ENCODE data around the gene WWC2.

Gene WWC2

DNA sequence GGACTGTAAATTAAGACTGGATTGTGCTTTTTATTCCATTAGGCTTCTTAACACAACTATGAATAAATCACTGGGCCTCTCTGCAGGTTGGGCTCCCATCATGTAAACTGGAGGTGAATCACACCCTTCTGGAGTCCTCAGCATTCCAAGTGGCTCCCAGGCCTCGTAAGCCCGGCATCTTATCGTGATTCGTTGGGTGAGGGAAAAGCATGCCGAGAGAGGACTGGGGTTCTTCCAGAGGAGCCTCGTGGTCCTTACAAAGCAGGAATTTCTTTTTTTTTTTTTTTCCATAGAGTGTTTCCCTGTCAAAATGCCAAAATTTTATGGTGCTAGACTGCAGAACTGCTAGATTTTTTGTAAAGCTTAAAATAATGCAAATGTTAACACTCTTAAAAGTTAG lies 201.0 kb downstream of the WWC2 start:
- in situ Hi-C loops (cut with HindIII; ENCODE audit: low pct_unique_long_range_greater_than_20kb, low sequenced_read_pairs) = no loop called here
- no peak for TF ChIP-seq JUND (IDR thresholded peaks at IDR 0.05; ENCODE audit: low read depth)

DNA sequence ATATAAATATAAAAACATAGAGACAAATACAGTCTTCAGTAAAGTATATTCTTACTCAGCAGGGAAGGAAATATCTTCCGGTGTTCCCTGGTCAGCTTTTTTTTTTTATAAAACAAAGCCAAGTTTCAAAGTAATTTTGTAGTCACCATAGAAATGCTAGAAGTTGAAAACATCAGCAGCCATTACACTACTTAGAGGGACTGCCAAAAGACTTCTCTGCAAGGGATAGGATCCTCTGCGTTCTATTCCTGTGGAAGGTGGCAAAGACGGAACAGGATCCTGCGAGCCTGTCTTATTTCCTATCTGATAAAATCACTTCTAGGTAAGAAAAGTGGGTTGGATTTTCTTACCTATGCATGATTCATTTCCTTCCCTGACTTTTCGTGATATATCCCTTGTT lies 201.6 kb downstream of the WWC2 start:
- in situ Hi-C loops (cut with HindIII; ENCODE audit: low pct_unique_long_range_greater_than_20kb, low sequenced_read_pairs) = no loop called here
- no peak for DNase-seq (ENCODE audit: low read depth in 1 of 2, low spot score in 1 of 2)
- no peak for TF ChIP-seq JUND (IDR thresholded peaks at IDR 0.05; ENCODE audit: low read depth)

More for the DNA sequence above, 201.0 kb downstream of the WWC2 start:
- DNase-seq (ENCODE audit: low read depth in 1 of 2, low spot score in 1 of 2) = no peak

DNA sequence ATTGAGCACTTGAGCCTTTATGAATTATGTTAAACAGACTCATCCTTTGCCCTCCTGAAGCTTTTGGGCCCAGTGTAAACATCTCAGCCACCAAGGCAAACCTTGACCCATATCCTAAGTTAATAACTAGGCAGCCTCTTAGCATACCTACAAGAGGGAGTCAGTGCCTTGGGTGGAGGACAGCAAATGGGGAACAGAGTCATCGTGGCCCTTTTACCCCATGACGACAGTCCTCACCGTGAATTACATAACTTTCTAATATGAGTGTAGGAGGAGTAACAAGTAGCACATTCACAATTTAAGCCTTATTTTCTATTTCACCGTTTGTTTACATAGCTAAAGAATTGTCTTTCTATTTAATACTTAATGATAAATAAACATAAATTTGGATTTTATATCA lies 204.2 kb downstream of the WWC2 start:
- TF ChIP-seq JUND (IDR thresholded peaks at IDR 0.05; ENCODE audit: low read depth) = no peak
- in situ Hi-C loops (cut with HindIII; ENCODE audit: low pct_unique_long_range_greater_than_20kb, low sequenced_read_pairs) = no loop called here
- DNase-seq (ENCODE audit: low read depth in 1 of 2, low spot score in 1 of 2) = no peak

DNA sequence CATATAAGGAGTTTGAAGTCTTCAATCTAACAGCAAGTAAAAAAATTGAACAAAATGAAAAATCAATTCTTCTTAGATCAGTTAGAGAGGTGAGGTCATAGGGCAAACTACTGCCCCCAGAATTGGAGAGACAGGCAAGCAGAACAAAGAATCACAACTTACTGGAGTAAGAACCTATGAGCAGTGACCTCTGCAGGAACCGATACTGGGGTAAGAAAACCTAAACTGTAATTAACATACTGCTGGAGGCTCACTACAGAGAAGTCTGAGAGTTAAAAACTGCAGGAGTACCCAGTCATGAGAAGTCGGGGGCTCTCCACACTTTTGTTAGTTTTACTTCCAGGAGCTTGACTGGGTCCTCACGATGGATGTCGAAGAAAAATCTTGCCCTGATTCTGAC lies 205.0 kb downstream of the WWC2 start:
- no peak for TF ChIP-seq JUND (IDR thresholded peaks at IDR 0.05; ENCODE audit: low read depth)
- in situ Hi-C loops (cut with HindIII; ENCODE audit: low pct_unique_long_range_greater_than_20kb, low sequenced_read_pairs) = no loop called here
- DNase-seq (ENCODE audit: low read depth in 1 of 2, low spot score in 1 of 2) = no peak

DNA sequence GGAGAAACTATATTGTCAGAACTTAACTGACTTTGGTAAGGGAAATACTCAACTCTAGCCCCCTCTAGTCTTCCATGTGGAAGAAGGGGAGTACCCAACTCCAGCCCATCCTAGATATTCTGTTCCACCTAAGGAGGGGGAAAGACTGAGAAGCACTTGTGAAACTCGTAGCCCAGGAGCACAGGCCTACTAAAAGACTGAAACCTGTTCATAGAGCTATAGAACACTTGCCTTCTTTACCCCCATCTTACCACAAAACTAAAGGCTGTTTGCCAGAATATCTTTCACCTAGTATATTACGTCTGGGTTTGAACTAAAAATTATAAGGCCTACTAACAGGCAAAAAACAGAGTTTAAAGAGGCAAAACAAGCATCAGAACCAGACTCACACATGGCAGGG lies 205.5 kb downstream of the WWC2 start:
- TF ChIP-seq JUND (IDR thresholded peaks at IDR 0.05; ENCODE audit: low read depth) = no peak
- no peak for DNase-seq (ENCODE audit: low read depth in 1 of 2, low spot score in 1 of 2)
- in situ Hi-C loops (cut with HindIII; ENCODE audit: low pct_unique_long_range_greater_than_20kb, low sequenced_read_pairs) = no loop called here

DNA sequence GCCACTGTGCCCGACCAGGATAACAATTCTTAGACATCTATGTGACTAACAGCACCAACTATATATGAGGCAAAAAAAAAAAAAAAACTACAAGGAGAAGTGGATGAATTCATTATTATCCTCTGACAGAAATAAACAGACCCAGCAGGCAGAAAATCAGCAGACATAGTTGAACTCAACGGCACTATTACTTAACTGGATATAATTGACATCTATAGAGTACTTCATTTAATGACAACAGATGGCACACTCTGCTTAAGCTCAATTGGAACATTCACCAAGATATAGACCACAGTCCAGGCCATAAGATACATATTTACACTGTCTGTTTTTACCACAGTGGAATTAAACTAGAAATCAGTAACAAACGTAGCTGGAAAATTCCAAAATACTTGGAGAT lies 207.8 kb downstream of the WWC2 start:
- in situ Hi-C loops (cut with HindIII; ENCODE audit: low pct_unique_long_range_greater_than_20kb, low sequenced_read_pairs) = no loop called here
- no peak for DNase-seq (ENCODE audit: low read depth in 1 of 2, low spot score in 1 of 2)
- no peak for TF ChIP-seq JUND (IDR thresholded peaks at IDR 0.05; ENCODE audit: low read depth)

DNA sequence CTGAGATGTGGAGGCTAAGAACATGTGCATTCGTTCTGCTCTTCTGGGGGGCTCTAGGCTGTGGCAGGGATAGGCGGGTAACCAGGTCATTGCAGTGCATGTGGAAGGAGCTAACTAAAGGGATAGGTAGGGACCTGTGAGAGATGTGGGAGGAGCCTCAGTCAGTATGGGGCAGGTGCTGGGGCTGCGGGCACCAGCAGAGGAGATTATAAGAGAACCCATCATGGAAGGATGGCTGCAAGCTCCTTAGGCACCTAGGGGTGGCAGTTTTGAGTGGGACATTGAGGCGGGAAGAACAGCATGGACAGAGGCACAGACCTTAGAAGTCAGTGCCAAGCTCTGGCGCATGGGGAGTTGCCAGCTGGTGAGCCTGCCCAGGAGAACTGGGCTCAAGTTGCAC lies 213.8 kb downstream of the WWC2 start:
- TF ChIP-seq JUND (IDR thresholded peaks at IDR 0.05; ENCODE audit: low read depth) = no peak
- in situ Hi-C loops (cut with HindIII; ENCODE audit: low pct_unique_long_range_greater_than_20kb, low sequenced_read_pairs) = no loop called here
- no peak for DNase-seq (ENCODE audit: low read depth in 1 of 2, low spot score in 1 of 2)

DNA sequence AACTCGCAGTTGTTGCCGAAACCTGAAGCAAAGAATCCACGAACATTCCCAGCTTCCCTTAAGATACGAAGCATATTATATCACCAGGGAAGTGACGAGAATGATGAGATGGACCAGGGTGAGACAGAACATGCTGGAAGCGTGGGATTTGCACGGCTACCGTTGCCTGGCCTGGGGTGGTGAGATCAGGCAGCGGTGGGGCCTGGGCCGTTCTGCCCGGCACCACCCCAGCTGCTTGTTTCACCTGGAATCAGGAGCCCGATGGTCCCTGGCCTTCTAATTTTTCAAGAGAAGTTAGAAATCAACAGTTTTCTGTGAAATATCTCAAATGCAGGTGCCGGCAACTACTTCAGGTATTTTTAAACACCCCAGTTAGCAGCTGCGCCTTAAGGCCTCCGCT lies 215.3 kb downstream of the WWC2 start:
- TF ChIP-seq JUND (IDR thresholded peaks at IDR 0.05; ENCODE audit: low read depth) = no peak

DNA sequence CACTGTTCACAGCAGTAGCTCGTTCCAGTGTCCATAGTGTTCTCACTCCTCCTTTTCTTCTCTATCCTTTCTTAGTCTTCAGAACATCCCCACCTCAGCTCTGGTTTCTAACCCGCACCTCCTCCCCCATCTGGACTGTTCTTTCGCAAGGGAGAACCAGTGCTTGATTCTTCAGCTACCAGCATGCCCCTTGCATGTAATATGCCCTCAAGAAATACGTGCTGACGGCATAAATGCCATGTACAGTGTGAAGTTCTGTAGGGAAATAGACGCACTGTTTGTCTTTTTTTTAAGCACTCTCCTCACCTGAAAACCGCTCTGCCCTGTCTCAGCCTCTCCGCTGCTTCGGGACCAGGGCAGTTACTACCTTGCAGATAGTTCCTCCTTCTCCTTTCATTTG lies 215.7 kb downstream of the WWC2 start:
- TF ChIP-seq JUND (IDR thresholded peaks at IDR 0.05; ENCODE audit: low read depth) = no peak
- no peak for DNase-seq (ENCODE audit: low read depth in 1 of 2, low spot score in 1 of 2)
- in situ Hi-C loops (cut with HindIII; ENCODE audit: low pct_unique_long_range_greater_than_20kb, low sequenced_read_pairs) = no loop called here

More for the DNA sequence above, 215.3 kb downstream of the WWC2 start:
- in situ Hi-C loops (cut with HindIII; ENCODE audit: low pct_unique_long_range_greater_than_20kb, low sequenced_read_pairs) = no loop called here
- DNase-seq (ENCODE audit: low read depth in 1 of 2, low spot score in 1 of 2) = no peak

DNA sequence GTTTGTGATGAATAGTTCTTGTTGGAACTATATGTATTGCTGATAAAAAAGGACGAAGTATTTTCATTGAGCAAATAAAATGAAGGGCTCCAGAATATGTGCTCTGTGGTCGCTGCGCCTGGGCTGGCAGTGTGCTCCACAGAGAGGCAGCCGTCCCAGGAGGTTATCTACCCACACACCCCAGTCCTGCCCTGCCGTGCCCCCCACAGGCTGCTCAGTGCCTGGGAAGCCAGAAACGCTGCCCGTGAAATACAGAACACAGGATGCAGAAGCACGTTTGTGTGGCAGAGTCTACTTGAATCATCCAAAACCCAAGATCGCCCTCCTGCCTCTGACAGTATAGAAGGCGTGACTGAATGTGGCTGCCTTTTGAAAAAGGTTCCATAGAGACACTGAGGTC lies 219.6 kb downstream of the WWC2 start:
- no peak for DNase-seq (ENCODE audit: low read depth in 1 of 2, low spot score in 1 of 2)
- TF ChIP-seq JUND (IDR thresholded peaks at IDR 0.05; ENCODE audit: low read depth) = no peak
- in situ Hi-C loops (cut with HindIII; ENCODE audit: low pct_unique_long_range_greater_than_20kb, low sequenced_read_pairs) = no loop called here

DNA sequence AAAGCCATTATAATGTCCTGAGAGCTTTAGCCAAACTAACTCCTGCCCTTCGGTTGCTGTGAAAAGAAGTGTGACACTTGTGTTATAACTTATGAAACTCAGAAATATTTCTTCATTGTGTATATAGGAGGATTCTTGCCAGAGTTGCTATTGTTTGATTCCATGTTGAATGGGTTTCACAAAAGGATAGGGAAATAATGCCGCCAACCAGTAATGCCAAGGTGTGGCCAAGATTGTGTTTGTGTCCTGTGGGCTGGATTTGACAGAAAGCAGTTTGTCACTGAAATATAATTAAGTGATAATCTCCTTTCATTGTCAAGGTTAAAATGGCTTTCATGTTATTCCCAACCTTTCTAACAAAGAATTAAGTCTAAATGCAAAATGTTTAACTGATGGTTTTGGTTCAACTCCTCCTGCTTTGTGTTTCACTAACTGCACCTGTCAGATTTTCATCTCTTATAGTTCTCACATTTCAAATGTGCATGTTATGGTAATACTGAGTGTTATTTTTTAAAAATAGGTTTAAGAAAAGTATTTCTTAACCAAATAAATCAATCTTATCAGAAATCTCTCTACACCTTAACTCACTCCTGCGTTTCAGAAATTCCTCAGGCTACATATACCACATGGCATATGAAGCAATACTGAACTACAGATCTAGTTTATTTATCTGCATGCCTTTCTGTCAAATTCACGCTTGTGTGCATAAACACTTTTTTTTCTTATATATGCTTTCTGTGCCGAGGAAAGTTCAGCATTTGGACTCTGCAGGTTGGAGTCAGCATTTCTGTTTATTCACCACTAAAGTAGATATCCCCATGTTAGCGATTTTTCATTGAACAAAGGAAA lies 221.4 kb downstream of the WWC2 start, which contains the start of gene CLDN22:
TSS of gene CLDN22 (minus strand) at position 66 of the 849 bp plus-strand sequence. CDS start at position 8, 58 bp downstream.
- no peak for TF ChIP-seq JUND (IDR thresholded peaks at IDR 0.05; ENCODE audit: low read depth)
- in situ Hi-C loops (cut with HindIII; ENCODE audit: low pct_unique_long_range_greater_than_20kb, low sequenced_read_pairs) = no loop called here
- DNase-seq (ENCODE audit: low read depth in 1 of 2, low spot score in 1 of 2) = peak in 1 of 2 experiments; percentile 4

DNA sequence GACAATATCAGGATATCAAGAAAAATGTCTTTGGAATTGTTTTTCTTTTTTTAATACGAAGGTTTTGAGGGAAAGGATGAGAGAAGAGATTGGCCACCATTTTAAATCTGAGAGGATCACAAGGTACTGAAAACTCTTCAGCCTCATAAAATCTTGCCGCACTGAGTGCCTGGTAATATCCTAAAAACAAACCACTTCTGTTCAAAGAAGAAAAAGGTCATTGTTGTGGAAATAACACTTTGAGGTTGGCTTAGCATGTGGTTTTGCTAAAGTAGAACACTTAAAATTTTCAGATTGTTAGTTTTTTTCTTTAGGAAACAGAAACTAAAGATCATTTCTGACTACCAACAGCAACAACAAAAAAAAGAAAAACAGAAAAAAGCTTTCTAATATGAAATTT lies 222.0 kb downstream of the WWC2 start:
- no peak for TF ChIP-seq JUND (IDR thresholded peaks at IDR 0.05; ENCODE audit: low read depth)
- no peak for DNase-seq (ENCODE audit: low read depth in 1 of 2, low spot score in 1 of 2)
- in situ Hi-C loops (cut with HindIII; ENCODE audit: low pct_unique_long_range_greater_than_20kb, low sequenced_read_pairs) = no loop called here

DNA sequence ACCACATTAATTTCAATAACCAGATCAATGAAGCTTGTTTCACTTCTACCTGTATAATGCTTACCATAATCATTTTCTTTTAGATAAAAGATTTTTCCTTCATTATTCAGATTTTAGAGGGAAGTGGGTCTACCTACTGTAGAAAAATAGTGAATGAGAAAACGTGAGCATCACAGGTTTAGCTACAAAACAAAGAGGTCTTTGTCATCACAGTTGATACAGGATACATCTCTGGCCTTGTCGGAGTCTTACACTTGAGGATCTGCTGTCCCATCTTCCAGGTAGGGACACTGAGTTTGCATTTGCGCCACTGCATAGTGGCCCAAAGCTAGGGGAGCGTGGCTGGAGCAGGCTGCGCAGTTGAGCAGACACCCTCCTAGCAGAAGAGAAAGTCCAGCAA lies 222.5 kb downstream of the WWC2 start:
- in situ Hi-C loops (cut with HindIII; ENCODE audit: low pct_unique_long_range_greater_than_20kb, low sequenced_read_pairs) = no loop called here
- DNase-seq (ENCODE audit: low read depth in 1 of 2, low spot score in 1 of 2) = no peak
- no peak for TF ChIP-seq JUND (IDR thresholded peaks at IDR 0.05; ENCODE audit: low read depth)

DNA sequence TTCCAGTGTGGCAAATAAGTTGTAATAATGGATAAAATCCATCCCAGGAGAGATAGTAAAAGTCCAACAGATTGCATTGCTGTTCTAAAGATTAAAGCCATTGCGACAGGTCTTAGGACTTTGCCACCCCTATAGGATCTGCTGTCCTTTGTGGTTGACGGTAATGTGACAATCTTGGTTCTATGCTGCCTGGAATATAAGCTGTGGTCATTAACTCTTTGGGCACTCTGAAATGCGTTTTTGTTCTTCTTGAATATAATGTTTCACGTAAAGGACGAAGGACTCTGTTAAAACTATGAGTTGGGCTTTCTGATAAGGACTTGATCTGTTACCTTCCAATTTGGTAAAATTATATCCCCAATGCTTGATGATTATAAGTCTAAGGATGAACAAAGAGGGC lies 223.3 kb downstream of the WWC2 start, which contains the start of gene CLDN24:
TSS of gene CLDN24 (minus strand) at position 101 of the 400 bp plus-strand sequence. CDS start at position 101, 0 bp downstream.
- in situ Hi-C loops (cut with HindIII; ENCODE audit: low pct_unique_long_range_greater_than_20kb, low sequenced_read_pairs) = no loop called here
- TF ChIP-seq JUND (IDR thresholded peaks at IDR 0.05; ENCODE audit: low read depth) = no peak

More for the DNA sequence above, 223.3 kb downstream of the WWC2 start, which contains the start of gene CLDN24:
- no peak for DNase-seq (ENCODE audit: low read depth in 1 of 2, low spot score in 1 of 2)
